RWPE2 (cell line): ENCODE measurements around the gene COL25A1.

Source experiments
- ATAC-seq: fragments of 200-7000 bp; cut with Tn5 transposase; 3 replicates; pipeline ENCODE4 v1.9.1; 2021; ENCODE audit warnings: low read depth
- DNase-seq: peaks from one replicate; pipeline ENCODE4 v3.0.0-alpha.2; 2020; ENCODE audit warnings: low spot score
- H3K27ac ChIP-seq: fragments of 450-650 bp; 2 replicates; pipeline ENCODE4 v1.5.1; 2017; ENCODE audit warnings: mild to moderate bottlenecking; ENCODE audit not compliant: poor library complexity, severe bottlenecking
- H3K27me3 ChIP-seq: fragments of 250-450 bp; sonication (Bioruptor Pico); 2 replicates; pipeline ENCODE4 v1.5.1; 2021; ENCODE audit warnings: mild to moderate bottlenecking, moderate library complexity; ENCODE audit not compliant: insufficient read depth, poor library complexity, severe bottlenecking
- H3K36me3 ChIP-seq: fragments of 250-450 bp; sonication (Bioruptor Pico); 2 replicates; pipeline ENCODE4 v1.5.1; 2020; ENCODE audit warnings: low read depth, mild to moderate bottlenecking, moderate library complexity
- H3K4me1 ChIP-seq: fragments of 250-450 bp; sonication (Bioruptor Pico); 2 replicates; pipeline ENCODE4 v1.5.1; 2021; ENCODE audit warnings: mild to moderate bottlenecking, moderate library complexity; ENCODE audit not compliant: insufficient read depth, poor library complexity, severe bottlenecking
- H3K4me3 ChIP-seq: fragments of 250-450 bp; sonication (Bioruptor Pico); 2 replicates; pipeline ENCODE4 v1.5.1; 2021; ENCODE audit warnings: mild to moderate bottlenecking, moderate library complexity; ENCODE audit not compliant: severe bottlenecking
- H3K9me3 ChIP-seq: fragments of 250-450 bp; sonication (Bioruptor Pico); 2 replicates; pipeline ENCODE4 v1.5.1; 2021; ENCODE audit warnings: mild to moderate bottlenecking, moderate library complexity; ENCODE audit not compliant: severe bottlenecking
- TF ChIP-seq, protein P1 (sequence below): fragments of 450-650 bp; IDR thresholded peaks from one replicate; pipeline ENCODE4 v1.5.1; 2017; ENCODE audit warnings: mild to moderate bottlenecking, moderate library complexity; ENCODE audit not compliant: poor library complexity, severe bottlenecking

COL25A1 gene

GRCh38 chr4:109207061-109207460 is 95.4 kb downstream of the COL25A1 start:
- ATAC-seq: peak; percentile 58; the same call in 2 of the 3 replicates
- DNase-seq: no peak
- no peaks in the 10 kb centered on the region for H3K36me3 ChIP-seq
- TF ChIP-seq, protein P1, sequence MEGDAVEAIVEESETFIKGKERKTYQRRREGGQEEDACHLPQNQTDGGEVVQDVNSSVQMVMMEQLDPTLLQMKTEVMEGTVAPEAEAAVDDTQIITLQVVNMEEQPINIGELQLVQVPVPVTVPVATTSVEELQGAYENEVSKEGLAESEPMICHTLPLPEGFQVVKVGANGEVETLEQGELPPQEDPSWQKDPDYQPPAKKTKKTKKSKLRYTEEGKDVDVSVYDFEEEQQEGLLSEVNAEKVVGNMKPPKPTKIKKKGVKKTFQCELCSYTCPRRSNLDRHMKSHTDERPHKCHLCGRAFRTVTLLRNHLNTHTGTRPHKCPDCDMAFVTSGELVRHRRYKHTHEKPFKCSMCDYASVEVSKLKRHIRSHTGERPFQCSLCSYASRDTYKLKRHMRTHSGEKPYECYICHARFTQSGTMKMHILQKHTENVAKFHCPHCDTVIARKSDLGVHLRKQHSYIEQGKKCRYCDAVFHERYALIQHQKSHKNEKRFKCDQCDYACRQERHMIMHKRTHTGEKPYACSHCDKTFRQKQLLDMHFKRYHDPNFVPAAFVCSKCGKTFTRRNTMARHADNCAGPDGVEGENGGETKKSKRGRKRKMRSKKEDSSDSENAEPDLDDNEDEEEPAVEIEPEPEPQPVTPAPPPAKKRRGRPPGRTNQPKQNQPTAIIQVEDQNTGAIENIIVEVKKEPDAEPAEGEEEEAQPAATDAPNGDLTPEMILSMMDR: no peak
- H3K4me3 ChIP-seq: no peak overlapping the region
- H3K4me1 ChIP-seq: no peaks in the 10 kb centered on the region
- H3K9me3 ChIP-seq: peaks cover 3% of the 10 kb centered on the region
- no peak overlapping the region for H3K27ac ChIP-seq
- H3K27me3 ChIP-seq: peaks cover 3% of the 10 kb centered on the region

- H3K4me1 ChIP-seq: no peaks in the 10 kb centered on the region
- no peak overlapping the region for H3K27ac ChIP-seq
- TF ChIP-seq, protein P1: no peak
- H3K36me3 ChIP-seq: no peaks in the 10 kb centered on the region
- ATAC-seq (no peak), DNase-seq (no peak)
- H3K4me3 ChIP-seq: no peak overlapping the region
- peaks cover 3% of the 10 kb centered on the region for H3K9me3 ChIP-seq
- peaks cover 3% of the 10 kb centered on the region for H3K27me3 ChIP-seq
These were observed 95.8 kb downstream of the COL25A1 start for GRCh38 chr4:109206620-109207019.

DNA sequence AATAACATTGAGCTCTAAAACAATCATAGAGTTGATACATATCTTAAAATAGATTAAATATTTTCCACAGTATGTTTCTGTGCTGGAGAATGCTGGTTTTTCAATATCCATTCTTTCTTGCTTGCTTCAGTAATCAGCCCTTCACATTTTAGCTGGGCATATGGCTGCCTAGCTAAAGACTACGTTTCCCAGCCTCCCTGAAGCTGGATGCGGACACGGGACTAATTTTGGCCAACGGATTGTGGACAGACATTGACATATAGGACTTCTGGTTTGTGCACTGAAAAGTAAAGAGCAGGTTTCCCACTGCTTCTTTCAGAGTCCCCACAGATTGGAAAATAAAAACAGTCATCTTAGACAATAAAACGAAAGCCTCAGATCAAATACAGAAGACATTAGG is 97.3 kb downstream of the COL25A1 start:
- H3K9me3 ChIP-seq: peaks cover 3% of the 10 kb centered on the region
- TF ChIP-seq, protein P1: no peak
- no peak overlapping the region for H3K4me3 ChIP-seq
- H3K4me1 ChIP-seq: no peaks in the 10 kb centered on the region
- no peaks in the 10 kb centered on the region for H3K36me3 ChIP-seq
- no peak for ATAC-seq
- no peak overlapping the region for H3K27ac ChIP-seq
- peaks cover 3% of the 10 kb centered on the region for H3K27me3 ChIP-seq
- no peak for DNase-seq

GRCh38 chr4:109199585-109199984 is 102.9 kb downstream of the COL25A1 start:
- ATAC-seq (no peak), DNase-seq (no peak)
- H3K9me3 ChIP-seq: no peaks in the 10 kb centered on the region
- no peaks in the 10 kb centered on the region for H3K36me3 ChIP-seq
- TF ChIP-seq, protein P1: no peak
- no peak overlapping the region for H3K27ac ChIP-seq
- peaks cover 3% of the 10 kb centered on the region for H3K27me3 ChIP-seq
- no peaks in the 10 kb centered on the region for H3K4me1 ChIP-seq
- no peak overlapping the region for H3K4me3 ChIP-seq

GRCh38 chr4:109195646-109196045 is 106.8 kb downstream of the COL25A1 start:
- H3K4me1 ChIP-seq: no peaks in the 10 kb centered on the region
- TF ChIP-seq, protein P1: no peak
- ATAC-seq: no peak

More at GRCh38 chr4:109195646-109196045, 106.8 kb downstream of the COL25A1 start:
- no peak overlapping the region for H3K27ac ChIP-seq
- H3K27me3 ChIP-seq: no peaks in the 10 kb centered on the region
- H3K9me3 ChIP-seq: no peaks in the 10 kb centered on the region
- H3K4me3 ChIP-seq: no peak overlapping the region
- DNase-seq: no peak
- no peaks in the 10 kb centered on the region for H3K36me3 ChIP-seq
